HG03196 (cell line): Measurements from ENCODE around the gene NR2E1.

ENCODE experiments used
- ATAC-seq: cut with Tn5 transposase; IDR thresholded peaks from one replicate; pipeline ENCODE4 v1.9.1; 2021; ENCODE audit not compliant: unreplicated experiment

The NR2E1 gene

DNA sequence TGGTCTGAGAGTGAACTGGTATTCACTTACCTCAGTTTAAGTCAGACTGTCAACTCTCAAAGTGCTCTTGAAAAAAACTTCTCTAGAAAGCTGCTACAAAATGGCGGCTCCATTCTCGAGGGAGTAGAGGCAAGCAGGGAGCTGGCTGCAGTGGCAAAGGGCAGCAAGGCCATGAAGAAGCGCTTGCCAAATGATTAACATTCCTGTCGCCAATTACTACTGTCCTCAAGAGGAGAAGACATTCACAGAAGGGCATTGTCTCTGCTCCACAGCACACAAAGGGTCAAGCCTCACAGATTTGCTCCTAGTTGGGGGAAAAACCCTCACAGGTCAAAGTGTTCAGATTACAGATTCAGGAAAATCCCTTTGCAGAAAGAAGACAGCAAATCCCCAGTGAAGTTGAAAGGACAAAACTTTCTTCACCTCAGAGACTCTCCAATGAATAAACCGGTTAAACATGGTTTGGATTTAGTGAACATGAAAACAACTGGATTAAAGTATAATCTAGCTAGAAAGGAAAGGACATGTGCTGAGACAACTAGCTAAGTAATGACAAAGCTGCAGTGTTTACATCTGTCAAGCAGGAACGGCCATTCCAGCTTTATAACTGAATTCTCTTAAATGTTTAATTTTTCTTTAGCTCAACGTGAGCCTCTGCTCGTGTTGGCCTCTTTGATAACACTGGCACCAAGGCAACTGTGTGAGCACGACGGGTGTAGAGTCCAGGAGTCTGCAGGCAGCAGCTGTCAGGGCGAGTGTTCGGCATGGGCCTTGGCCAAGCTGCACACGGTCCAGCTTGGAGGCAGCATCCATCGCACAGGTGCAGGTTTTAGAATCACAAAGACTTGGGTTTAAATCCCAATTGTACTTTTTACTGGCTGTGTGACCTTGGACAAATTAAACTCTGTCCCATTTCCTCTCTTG lies 37.6 kb downstream of the NR2E1 start:
- no peak for ATAC-seq

DNA sequence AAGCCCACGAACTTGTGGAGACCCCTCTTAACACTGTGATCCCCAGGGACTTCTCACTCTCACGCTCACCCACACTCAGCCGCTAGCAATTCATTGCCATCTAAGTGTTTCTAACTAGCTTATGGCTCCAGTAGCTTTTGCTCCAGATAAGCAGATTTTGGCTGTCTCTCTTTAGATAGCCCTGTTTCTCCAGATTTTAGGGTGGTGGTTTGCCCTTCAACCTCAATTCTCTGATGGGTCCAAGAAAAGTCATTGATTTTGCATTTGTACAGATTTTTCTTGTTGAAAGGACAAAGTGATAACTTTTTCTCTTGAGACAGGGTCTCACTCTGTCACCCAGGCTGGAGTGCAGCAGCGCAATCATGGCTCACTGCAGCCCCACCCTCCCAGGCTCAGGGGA lies 41.2 kb downstream of the NR2E1 start:
- no peak for ATAC-seq

DNA sequence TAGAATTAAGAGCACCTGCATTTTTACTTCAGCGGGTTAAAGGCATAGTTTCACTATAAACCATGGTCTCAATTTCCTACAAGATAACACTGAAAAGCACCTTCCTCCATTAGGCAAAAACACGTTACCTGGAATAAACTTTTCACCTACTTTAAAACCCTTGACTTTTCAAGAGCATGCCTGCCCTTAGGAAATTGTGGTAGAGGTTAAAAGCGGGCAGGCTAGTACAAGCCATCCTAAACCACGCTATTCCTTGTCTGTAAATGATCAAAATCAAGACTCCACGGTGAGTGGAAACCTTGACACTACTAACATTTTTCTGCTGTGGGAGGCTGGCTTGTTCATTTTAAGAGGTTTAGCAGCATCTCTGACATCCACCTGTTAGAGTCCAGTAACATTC lies 43.9 kb downstream of the NR2E1 start:
- ATAC-seq: no peak

DNA sequence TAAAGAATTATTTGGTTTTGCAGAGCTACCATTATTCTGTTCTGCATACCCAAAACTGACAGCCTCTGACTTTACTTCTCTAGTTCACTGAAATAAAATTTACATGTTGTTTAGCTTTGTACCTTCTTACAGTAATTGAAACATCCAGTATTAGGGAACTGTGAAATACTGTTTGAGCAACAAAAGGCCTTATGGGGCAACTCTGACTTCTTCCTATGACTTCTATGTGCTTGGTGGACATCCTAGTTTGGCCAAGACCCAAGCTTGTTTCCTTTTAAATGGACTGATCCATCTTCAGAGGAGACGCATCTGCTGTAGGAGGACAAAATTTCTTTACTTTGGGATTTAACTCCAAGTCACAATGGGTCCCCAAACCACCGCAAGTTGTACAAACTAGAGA lies 44.7 kb downstream of the NR2E1 start:
- ATAC-seq: no peak

DNA sequence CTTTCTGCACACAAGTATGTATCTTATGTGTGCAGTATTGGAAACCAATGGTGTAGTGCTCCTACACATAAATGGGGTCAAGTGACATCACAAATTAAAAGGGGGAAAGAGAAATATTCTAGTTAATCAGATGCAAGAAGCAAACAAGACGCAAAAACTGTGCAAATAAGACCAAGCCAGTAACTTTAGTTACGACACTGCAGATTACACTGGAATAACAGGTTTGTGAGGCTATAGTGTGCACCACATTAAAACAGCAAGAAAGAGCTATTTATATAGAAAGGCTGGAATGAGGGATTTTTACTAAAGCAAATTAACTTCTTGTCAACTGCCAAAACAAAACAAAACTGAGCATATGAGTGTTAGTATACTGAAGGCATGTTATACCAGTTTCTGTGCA lies 45.8 kb downstream of the NR2E1 start:
- ATAC-seq: no peak

DNA sequence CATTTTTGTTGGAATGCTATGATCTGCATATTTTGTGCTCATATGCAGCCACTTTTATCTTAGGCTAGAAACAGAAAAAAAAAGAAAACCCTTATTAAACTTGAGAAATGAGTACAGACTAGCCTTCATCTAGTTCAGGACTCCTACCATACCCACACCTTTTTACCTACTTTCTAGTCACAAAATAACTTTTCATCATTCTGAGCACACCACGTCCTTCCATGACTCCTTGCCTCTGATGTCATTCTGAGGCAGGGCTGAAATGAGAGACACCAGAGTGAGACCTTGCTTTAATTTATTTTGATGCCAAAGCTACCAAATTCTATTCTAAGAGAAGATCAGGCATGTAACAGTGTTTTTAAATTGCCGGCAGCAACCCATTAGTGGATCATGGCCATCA lies 56.2 kb downstream of the NR2E1 start:
- no peak for ATAC-seq

DNA sequence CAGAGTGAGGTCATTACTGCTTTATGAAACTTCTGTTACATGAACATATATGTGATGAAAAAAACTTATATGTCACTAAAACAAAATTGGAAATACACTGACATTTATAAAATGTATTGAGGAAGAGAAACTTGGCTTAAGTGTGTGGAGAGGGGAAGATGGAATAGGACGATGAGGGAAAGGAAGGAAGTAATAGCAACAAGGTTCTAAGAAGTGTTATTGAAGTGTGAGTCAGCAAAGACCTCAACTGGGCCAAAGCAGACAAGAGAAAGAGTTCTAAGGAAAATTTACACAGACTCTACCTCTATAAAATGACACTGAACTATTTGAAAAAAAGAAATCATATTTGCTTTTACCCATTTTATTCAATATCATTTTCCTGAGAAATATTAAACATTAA lies 56.7 kb downstream of the NR2E1 start:
- no peak for ATAC-seq

DNA sequence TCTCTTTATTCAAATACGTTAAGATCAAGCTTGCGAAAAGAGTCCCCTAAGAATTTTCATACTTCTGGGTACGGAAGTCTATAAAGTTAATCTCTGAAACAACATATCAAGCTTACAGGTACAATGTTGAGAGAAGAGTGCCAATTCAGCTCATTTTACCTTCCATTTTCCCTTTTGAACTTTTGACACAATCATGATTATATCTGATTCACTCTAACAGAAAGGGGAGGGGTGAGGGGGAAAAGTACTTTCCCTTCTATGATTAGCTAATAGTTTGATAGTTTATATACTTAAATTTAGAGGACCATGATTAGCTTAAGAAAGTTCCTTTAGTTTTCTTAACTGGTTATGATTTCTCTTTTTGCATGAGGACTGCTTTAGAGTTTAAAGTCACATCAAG lies 61.5 kb downstream of the NR2E1 start:
- ATAC-seq: no peak

DNA sequence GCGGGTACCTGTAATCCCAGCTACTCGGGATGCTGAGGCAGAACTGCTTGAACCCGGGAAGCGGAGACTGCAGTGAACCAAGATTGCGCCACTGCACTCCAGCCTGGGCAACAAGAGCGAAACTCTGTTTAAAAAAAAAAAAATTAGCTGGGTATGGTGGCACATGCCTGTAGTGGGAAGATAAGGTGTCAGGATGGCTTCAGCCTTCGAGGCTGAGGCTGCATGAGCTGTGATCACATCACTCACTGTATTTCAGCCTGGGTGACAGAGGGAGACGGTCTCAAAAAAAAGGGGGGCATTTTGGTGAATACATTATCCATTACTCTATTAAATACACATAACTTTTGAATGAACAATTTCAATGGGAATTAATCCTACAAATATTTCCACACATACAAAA lies 62.6 kb downstream of the NR2E1 start:
- no peak for ATAC-seq

DNA sequence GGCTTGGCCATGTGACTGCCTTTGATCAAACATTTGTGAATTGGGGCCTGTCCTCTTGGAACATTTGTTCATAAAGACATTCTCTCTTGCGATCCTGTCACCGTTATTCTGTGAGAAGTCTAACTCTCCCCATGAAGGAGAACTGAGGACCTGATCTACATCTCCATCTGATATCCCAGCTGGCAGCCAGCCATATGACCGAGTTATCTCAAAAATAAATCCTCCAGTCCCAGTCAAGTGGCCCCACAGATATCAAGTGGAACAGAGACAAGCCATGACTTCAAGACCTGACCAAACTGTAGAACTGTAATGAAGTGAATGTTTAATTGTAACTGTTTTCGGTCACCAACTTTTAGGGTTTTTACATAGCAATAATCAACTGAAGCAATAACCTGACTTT lies 69.3 kb downstream of the NR2E1 start:
- no peak for ATAC-seq

DNA sequence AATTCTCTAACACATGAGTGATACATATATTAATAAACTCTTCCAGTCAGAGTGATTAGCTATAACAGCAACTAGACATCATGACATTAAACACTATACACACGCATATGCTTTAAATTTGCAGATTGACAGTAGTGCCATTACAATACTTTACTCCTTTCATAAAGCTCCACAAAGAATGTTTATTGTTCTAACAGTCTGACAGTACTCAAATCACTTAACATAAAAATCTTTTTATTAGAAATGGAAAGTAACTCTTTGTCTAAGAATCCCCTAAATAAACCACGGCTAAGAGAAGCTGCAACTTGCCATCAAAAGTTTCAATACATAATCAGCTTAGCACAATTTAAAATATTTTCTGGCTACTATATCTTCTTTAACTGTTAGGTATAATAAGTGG lies 71.0 kb downstream of the NR2E1 start:
- ATAC-seq: no peak

DNA sequence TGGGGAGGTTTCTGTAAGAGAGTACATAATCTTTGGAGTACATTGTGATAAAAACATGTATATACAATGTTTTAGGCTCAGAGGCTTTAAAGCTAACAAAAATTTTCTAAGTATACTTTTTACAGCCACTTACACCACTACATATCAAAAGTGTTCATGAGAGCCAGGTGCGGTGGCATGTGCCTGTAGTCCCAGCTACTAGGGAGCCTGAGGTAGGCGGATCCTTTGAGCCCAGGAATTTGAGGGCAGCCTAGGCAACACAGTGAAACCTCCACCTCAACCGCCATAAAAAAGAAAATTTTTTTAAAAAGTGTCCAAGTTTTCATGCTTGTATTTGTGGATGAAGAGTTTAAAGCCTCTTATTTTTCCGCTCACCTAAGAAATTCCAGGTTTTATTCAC lies 72.5 kb downstream of the NR2E1 start:
- ATAC-seq: no peak
